GM20000 (cell line): ENCODE measurements around the gene ZNF100.

Experiments
- DNase-seq: peaks from one replicate; pipeline ENCODE4 v3.0.0; 2012; ENCODE audit warnings: low spot score
- TF ChIP-seq, protein P1 (sequence below): IDR thresholded peaks from 2 replicates; pipeline ENCODE4 v1.5.1; 2012; ENCODE audit warnings: mild to moderate bottlenecking, control low read depth; ENCODE audit errors: extremely low read depth, missing control alignments

Gene ZNF100

GRCh38 chr19:21697698-21698097 is 69.7 kb downstream of the ZNF100 start:
- TF ChIP-seq, protein P1, sequence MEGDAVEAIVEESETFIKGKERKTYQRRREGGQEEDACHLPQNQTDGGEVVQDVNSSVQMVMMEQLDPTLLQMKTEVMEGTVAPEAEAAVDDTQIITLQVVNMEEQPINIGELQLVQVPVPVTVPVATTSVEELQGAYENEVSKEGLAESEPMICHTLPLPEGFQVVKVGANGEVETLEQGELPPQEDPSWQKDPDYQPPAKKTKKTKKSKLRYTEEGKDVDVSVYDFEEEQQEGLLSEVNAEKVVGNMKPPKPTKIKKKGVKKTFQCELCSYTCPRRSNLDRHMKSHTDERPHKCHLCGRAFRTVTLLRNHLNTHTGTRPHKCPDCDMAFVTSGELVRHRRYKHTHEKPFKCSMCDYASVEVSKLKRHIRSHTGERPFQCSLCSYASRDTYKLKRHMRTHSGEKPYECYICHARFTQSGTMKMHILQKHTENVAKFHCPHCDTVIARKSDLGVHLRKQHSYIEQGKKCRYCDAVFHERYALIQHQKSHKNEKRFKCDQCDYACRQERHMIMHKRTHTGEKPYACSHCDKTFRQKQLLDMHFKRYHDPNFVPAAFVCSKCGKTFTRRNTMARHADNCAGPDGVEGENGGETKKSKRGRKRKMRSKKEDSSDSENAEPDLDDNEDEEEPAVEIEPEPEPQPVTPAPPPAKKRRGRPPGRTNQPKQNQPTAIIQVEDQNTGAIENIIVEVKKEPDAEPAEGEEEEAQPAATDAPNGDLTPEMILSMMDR: no peak
- no peak for DNase-seq

GRCh38 chr19:21694171-21694906 is 73.0 kb downstream of the ZNF100 start:
- no peak for DNase-seq
- TF ChIP-seq, protein P1: no peak

DNA sequence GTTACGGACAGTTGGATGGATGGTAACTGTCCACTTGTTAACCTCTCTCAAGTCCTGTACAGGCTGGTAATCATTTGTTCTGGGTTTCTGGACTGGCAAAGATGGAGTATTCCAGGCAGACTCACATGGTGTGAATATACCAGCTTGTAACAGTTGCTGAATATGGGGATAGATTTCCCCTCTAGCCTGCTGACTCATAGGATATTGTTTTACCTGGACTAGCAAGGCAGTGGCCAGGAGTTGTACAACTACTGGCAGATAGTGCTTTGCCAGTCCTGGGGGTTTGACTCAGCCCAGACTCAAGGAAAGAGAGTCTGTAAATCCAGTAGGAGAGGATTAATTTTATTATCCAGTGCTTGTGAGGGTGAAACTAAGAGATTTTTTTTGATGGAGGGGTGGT is 74.0 kb downstream of the ZNF100 start:
- TF ChIP-seq, protein P1: no peak
- no peak for DNase-seq

DNA sequence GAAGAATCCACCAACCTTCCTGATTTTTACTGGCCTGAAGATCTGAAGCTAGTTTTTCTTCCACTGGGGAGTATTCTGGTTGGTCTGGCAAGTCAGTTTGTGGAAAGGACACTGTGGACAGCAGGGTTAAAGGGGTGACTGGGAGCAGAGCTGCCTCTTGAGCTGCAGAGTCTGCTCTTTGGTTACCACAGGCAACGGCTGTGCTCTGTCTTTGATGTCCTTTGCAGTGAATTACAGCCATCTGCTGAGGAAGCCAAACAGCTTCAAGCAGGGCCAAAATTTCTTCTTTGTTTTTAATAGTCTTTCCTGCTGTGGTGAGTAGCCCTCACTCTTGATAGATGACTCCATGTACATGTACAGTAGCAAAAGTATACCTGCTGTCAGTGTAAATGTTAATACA is 75.7 kb downstream of the ZNF100 start:
- no peak for DNase-seq
- TF ChIP-seq, protein P1: no peak

DNA sequence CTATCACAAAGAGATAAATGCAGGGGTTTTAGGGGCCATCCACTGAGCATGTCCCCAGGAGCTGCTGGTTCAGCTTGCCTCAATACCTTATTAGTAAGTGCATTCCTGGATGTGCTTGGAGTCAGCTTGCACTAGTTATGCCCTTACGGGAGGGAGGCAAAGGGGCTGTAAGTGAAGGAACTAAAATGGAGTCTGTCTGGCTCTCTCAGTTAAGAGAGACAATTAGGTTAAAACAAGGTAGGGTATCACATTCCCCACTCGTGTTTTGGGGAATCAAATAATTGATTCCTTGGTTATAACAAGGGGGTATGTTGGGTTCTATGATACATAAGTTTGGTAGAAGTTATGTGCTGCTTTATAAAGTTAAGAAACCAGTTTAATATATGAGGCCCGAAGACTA is 78.9 kb downstream of the ZNF100 start:
- TF ChIP-seq, protein P1: no peak
- no peak for DNase-seq

DNA sequence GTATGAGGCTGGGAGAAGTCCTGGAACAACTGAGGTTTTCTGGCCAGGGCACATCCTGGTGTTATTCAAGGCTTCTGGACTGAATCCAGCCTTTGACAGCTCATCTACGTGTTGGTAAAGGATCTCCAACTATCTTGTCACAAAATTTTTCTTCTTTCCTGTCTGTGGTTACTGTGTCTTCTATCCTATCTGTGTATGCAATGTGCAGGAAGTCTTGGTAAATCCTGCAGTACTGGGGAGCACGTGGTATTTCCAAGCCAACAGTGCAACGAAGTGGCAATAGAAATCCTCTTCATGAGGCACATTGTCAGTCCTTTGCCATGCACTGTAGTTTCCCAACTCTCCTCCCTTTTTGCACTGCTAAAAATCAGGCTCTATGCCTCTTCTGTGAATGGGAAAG is 86.7 kb downstream of the ZNF100 start:
- no peak for DNase-seq
- TF ChIP-seq, protein P1: no peak

DNA sequence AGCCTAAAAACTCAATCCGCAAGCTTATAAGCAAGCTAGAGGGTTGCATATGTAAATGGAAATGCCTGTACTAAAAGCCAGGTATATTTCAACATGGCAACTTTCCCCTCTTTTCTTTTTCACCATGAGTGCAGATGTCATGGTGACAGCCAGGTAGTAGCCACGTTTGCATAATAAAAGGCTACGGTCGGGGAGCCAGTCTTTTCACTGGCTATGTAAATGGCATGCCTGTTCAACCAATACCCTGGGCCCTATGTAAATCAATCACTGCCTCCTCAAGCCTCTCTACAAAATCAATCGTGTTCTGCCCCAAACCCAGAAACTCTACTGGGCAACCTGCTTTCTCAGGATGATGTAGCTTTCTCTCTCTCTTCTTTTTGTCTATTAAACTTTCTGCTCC is 87.4 kb downstream of the ZNF100 start:
- TF ChIP-seq, protein P1: no peak
- DNase-seq: no peak
